Breast epithelium (tissue), 3 donors: ENCODE results near the gene AZU1.

ENCODE experiments used
- POLR2A ChIP-seq: fragments of 450-650 bp; IDR thresholded peaks from one replicate; pipeline ENCODE4 v1.6.1; 2016; ENCODE audit warnings: antibody characterized with exemption, mild to moderate bottlenecking, moderate library complexity
- TF ChIP-seq, protein P1 (sequence below), 3 donors: fragments of 450-650 bp; IDR thresholded peaks; one replicate each; pipeline ENCODE4 v1.5.1; 2016 to 2017; ENCODE audit warnings: antibody characterized with exemption in 3 of 3, mild to moderate bottlenecking in 3 of 3, moderate library complexity in 3 of 3

DNA sequence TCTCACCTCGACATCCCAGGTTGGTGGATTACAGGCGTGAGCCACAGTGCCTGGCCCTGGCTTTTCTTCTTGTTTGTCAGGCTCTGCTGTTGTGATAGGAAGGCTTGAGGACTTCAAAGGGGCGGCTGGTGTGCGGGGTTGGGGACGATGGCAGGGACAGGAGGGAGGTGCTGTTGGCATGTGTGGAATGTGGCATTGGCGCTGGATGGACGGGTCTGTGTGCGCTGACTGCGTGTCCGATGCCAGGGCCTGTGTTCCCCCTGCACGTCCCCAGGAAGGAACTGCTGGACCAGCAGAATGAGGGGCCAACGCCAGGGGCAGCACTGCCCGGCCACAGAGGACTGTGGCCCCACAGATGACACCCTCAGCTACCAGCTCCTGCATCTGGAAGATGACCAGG, 43.1 kb upstream of the AZU1 start:
- TF ChIP-seq, protein P1, sequence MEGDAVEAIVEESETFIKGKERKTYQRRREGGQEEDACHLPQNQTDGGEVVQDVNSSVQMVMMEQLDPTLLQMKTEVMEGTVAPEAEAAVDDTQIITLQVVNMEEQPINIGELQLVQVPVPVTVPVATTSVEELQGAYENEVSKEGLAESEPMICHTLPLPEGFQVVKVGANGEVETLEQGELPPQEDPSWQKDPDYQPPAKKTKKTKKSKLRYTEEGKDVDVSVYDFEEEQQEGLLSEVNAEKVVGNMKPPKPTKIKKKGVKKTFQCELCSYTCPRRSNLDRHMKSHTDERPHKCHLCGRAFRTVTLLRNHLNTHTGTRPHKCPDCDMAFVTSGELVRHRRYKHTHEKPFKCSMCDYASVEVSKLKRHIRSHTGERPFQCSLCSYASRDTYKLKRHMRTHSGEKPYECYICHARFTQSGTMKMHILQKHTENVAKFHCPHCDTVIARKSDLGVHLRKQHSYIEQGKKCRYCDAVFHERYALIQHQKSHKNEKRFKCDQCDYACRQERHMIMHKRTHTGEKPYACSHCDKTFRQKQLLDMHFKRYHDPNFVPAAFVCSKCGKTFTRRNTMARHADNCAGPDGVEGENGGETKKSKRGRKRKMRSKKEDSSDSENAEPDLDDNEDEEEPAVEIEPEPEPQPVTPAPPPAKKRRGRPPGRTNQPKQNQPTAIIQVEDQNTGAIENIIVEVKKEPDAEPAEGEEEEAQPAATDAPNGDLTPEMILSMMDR (IDR thresholded peaks at IDR 0.05) = no peak
- TF ChIP-seq POLR2A = no peak
